Gastroesophageal sphincter (tissue), 3 donors: ENCODE results near the gene UBE2E2.

ENCODE experiments used
- EP300 ChIP-seq: sonication (generic); formaldehyde crosslinking; IDR thresholded peaks from one replicate; pipeline ENCODE4 v1.6.1; 2017; ENCODE audit warnings: antibody characterized with exemption, mild to moderate bottlenecking
- POLR2A ChIP-seq, 2 donors: fragments of 450-650 bp; IDR thresholded peaks; one replicate each; pipeline ENCODE4 v1.6.1; 2017; ENCODE audit warnings: antibody characterized with exemption in 2 of 2, mild to moderate bottlenecking in 2 of 2, moderate library complexity in 1 of 2
- POLR2AphosphoS5 ChIP-seq: sonication (generic); formaldehyde crosslinking; IDR thresholded peaks from one replicate; pipeline ENCODE4 v1.6.1; 2017; ENCODE audit warnings: antibody characterized with exemption
- TF ChIP-seq, protein P1 (sequence below), 4 experiments: fragments of 200-600 bp in 2 of 4; fragments of 450-650 bp in 2 of 4; sonication (generic) in 1 of 4; IDR thresholded peaks; one replicate each; pipeline ENCODE4 v1.5.1; 2017 to 2019; ENCODE audit warnings: antibody characterized with exemption in 4 of 4, mild to moderate bottlenecking in 2 of 4, moderate library complexity in 2 of 4

DNA sequence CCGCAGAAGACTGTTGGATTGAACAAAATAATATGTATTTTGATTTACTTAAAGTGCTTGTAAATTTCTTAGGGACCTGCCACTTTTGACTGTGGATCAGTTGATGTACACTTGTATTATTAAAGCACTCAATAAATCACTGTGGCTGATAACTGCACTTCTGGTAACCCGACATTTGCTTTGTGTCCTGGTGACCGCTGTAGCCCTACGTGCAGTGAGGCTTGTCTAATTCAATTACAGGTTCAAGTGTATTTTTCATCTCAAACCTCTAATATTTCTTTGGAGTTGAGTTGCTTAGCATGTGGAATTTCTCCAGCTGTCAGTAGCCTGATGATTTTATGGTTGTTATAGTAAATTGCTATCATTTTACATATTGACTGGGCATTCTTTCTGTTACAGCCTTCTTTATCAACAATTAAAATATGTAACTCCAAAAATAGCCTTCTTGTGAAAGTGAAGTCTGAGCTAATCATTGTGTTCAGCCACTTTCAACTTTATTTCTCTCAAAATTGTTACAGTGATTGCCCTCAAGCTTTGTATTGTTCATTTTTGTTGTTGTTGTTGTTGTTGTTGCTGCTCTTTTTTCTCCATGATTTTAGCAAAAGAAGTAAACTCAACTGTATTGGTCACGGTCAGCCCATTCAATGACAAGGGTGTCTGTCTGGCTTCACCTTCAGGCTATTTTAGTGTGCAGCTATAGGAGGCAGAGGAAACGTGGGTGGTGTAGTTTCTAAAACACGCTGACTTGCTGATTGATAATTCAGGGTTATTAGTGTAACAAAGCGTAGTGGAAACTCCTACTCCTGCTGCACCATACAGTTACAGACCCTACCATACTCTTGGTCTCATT lies 387.5 kb downstream of the UBE2E2 start:
- TF ChIP-seq, protein P1, sequence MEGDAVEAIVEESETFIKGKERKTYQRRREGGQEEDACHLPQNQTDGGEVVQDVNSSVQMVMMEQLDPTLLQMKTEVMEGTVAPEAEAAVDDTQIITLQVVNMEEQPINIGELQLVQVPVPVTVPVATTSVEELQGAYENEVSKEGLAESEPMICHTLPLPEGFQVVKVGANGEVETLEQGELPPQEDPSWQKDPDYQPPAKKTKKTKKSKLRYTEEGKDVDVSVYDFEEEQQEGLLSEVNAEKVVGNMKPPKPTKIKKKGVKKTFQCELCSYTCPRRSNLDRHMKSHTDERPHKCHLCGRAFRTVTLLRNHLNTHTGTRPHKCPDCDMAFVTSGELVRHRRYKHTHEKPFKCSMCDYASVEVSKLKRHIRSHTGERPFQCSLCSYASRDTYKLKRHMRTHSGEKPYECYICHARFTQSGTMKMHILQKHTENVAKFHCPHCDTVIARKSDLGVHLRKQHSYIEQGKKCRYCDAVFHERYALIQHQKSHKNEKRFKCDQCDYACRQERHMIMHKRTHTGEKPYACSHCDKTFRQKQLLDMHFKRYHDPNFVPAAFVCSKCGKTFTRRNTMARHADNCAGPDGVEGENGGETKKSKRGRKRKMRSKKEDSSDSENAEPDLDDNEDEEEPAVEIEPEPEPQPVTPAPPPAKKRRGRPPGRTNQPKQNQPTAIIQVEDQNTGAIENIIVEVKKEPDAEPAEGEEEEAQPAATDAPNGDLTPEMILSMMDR (IDR thresholded peaks at IDR 0.05), result no peak
- TF ChIP-seq POLR2A (IDR thresholded peaks at IDR 0.05), result no peak
- no peak for TF ChIP-seq POLR2AphosphoS5
- TF ChIP-seq EP300, result no peak
